CD14-positive monocyte (primary cell): Measurements from ENCODE around the gene AGO1. TPM values are rescaled to one million over a fixed set of nuclear protein-coding genes. Genes with fewer than 3 reads are reported as not detected.

Source experiments
- DNase-seq, 3 donors: peaks; one replicate each; pipeline ENCODE4 v3.0.0-alpha.2; 2011 to 2022
- H2AFZ ChIP-seq: 2 replicates; pipeline ENCODE4 v1.6.0; 2012; ENCODE audit warnings: mild to moderate bottlenecking, low read depth, low read length, inconsistent platforms; ENCODE audit not compliant: insufficient read depth, poor library complexity, severe bottlenecking
- H3K27ac ChIP-seq, 2 donors: 1 replicate in 1 of 2; 2 replicates in 1 of 2; pipeline ENCODE4 v1.5.1; 2012 to 2013; ENCODE audit warnings: low read length in 2 of 2, control low read depth in 1 of 2, inconsistent platforms in 1 of 2, low read depth in 1 of 2, mild to moderate bottlenecking in 1 of 2
- H3K27me3 ChIP-seq, 2 donors: one replicate each; pipeline versions ENCODE4 v1.6.0 to v1.6.1; 2011 to 2013; ENCODE audit warnings: low read length in 2 of 2; ENCODE audit not compliant: control insufficient read depth in 2 of 2, insufficient read depth in 2 of 2
- H3K36me3 ChIP-seq, 2 donors: replicated peaks in 1 of 2; 1 replicate in 1 of 2; 2 replicates in 1 of 2; pipeline versions ENCODE4 v1.5.1 to v1.6.1; 2012 to 2013; ENCODE audit warnings: low read length in 2 of 2, control low read depth in 1 of 2, inconsistent platforms in 1 of 2, mild to moderate bottlenecking in 1 of 2; ENCODE audit not compliant: insufficient read depth in 2 of 2, control insufficient read depth in 1 of 2
- H3K4me1 ChIP-seq, 2 donors: 1 replicate in 1 of 2; 2 replicates in 1 of 2; pipeline versions ENCODE4 v1.5.1 to v1.6.1; 2012 to 2013; ENCODE audit warnings: low read length in 2 of 2, control low read depth in 1 of 2, inconsistent platforms in 1 of 2, mild to moderate bottlenecking in 1 of 2, moderate library complexity in 1 of 2; ENCODE audit not compliant: insufficient read depth in 2 of 2, control insufficient read depth in 1 of 2
- H3K4me2 ChIP-seq: replicated peaks from 2 replicates; pipeline ENCODE3; 2012; ENCODE audit warnings: low read length, moderate library complexity, mild to moderate bottlenecking; ENCODE audit not compliant: poor library complexity, severe bottlenecking; ENCODE audit errors: extremely low read depth
- H3K4me3 ChIP-seq, 3 experiments: fragments of 200-600 bp in 1 of 3; sonication (generic) in 1 of 3; replicated peaks in 1 of 3; 1 replicate in 2 of 3; 2 replicates in 1 of 3; pipeline ENCODE4 v1.5.1; 2011 to 2013; ENCODE audit warnings: low read length in 3 of 3, mild to moderate bottlenecking in 3 of 3, control low read depth in 2 of 3, low read depth in 2 of 3, inconsistent platforms in 1 of 3, moderate library complexity in 1 of 3
- H3K79me2 ChIP-seq: 2 replicates; pipeline ENCODE4 v1.6.0; 2012; ENCODE audit warnings: mild to moderate bottlenecking, control low read depth, inconsistent platforms, low read length, moderate library complexity; ENCODE audit not compliant: insufficient read depth
- H3K9ac ChIP-seq: 2 replicates; pipeline ENCODE4 v1.6.0; 2017; ENCODE audit warnings: low read length, mild to moderate bottlenecking; ENCODE audit not compliant: insufficient read depth, poor library complexity, severe bottlenecking
- H3K9me3 ChIP-seq, 2 donors: replicated peaks in 1 of 2; 1 replicate in 1 of 2; 2 replicates in 1 of 2; pipeline versions ENCODE4 v1.5.1 to v1.6.1; 2012 to 2013; ENCODE audit warnings: low read length in 2 of 2, control low read depth in 1 of 2; ENCODE audit not compliant: control insufficient read depth in 1 of 2, insufficient read depth in 1 of 2
- H4K20me1 ChIP-seq: 2 replicates; pipeline ENCODE4 v1.6.0; 2012; ENCODE audit warnings: mild to moderate bottlenecking, low read length, control low read depth, moderate library complexity; ENCODE audit not compliant: insufficient read depth
- H3K27ac Mint-ChIP-seq, 7 donors: one replicate each; pipeline ENCODE4 v1.8.0; 2020; ENCODE audit warnings: mild to moderate bottlenecking in 7 of 7, mixed read lengths in 7 of 7, moderate library complexity in 6 of 7, inconsistent platforms in 2 of 7
- H3K27me3 Mint-ChIP-seq, 3 donors: one replicate each; pipeline ENCODE4 v1.8.0; 2021 to 2022; ENCODE audit warnings: low read depth in 3 of 3, mild to moderate bottlenecking in 3 of 3, mixed read lengths in 3 of 3, moderate library complexity in 3 of 3, inconsistent platforms in 1 of 3
- H3K36me3 Mint-ChIP-seq, 2 donors: one replicate each; pipeline ENCODE4 v1.8.0; 2020; ENCODE audit warnings: mixed read lengths in 2 of 2, inconsistent platforms in 1 of 2, mild to moderate bottlenecking in 1 of 2
- H3K4me1 Mint-ChIP-seq: one replicate; pipeline ENCODE4 v1.8.0; 2020; ENCODE audit warnings: mild to moderate bottlenecking, mixed read lengths
- H3K4me3 Mint-ChIP-seq, 2 donors: one replicate each; pipeline ENCODE4 v1.8.0; 2020; ENCODE audit warnings: mild to moderate bottlenecking in 2 of 2, mixed read lengths in 2 of 2, moderate library complexity in 1 of 2
- H3K9me3 Mint-ChIP-seq, 7 donors: one replicate each; pipeline ENCODE4 v1.8.0; 2020 to 2022; ENCODE audit warnings: mixed read lengths in 7 of 7, mild to moderate bottlenecking in 6 of 7, moderate library complexity in 6 of 7, inconsistent platforms in 2 of 7
- CTCF ChIP-seq: fragments of 200-600 bp; IDR thresholded peaks from one replicate; pipeline ENCODE4 v1.8.0; 2022; ENCODE audit warnings: antibody characterized with exemption, mild to moderate bottlenecking
- WGBS: methylation state at CpG from one replicate; pipeline ENCODE4 v1.1.5; 2013; ENCODE audit warnings: missing lambda C conversion rate; ENCODE audit not compliant: insufficient coverage; 5-methylcytosine and 5-hydroxymethylcytosine counted together
- intact Hi-C, 2 donors: fragments of 100-400 bp; cut with micrococcal nuclease; formaldehyde crosslinking; loops; one replicate each; pipeline versions ENCODE4 v1.15.0 to v1.15.1; 2023
- polyA plus RNA-seq, 3 donors: library from polyadenylated mRNA; depleted of rRNA in 1 of 3; unstranded in 2 of 3; stranded (reverse) in 1 of 3; fragments of 300-500 nt in 2 of 3; fragments of >200 nt in 1 of 3; fragmentation: Illumina TruSeq in 2 of 3; gene quantifications; 1 replicate in 2 of 3; 2 replicates in 1 of 3; pipeline ENCODE4 v1.2.3, GENCODE V29; 2012 to 2021

Gene AGO1
- polyA plus RNA-seq, 3 donors = 10.9 to 19.4 (median 13.9) TPM

- no peak for TF ChIP-seq CTCF
- WGBS = no CpG with 5 or more reads among the region's 1 CpG
- peaks cover 39% of the 10 kb centered on the region for H3K4me1 Mint-ChIP-seq
- Histone ChIP-seq H3K27ac (peak overlapping the region in 1 of 2 donors; percentile 73), H3K9ac (no peak overlapping the region), H3K79me2 (peaks cover 25% of the 10 kb centered on the region), H3K9me3 (no peaks in the 10 kb centered on the region), H3K4me3 (no peak overlapping the region), H4K20me1 (peaks cover 13% of the 10 kb centered on the region), H3K4me1 (peaks cover 32 to 33% of the 10 kb centered on the region in 2 donors), H3K4me2 (no peak overlapping the region), H3K27me3 (no peaks in the 10 kb centered on the region), H2AFZ (no peak overlapping the region), H3K36me3 (peaks cover 40 to 58% of the 10 kb centered on the region in 2 donors)
- intact Hi-C loops = no loop called here
- no peak for DNase-seq
- peak overlapping the region in 4 of 7 donors; percentile 39 to 58 (median 50) for H3K27ac Mint-ChIP-seq
- peaks cover 0 to 6% (median 0%) of the 10 kb centered on the region in 3 donors for H3K27me3 Mint-ChIP-seq
- peaks cover 0 to 2% (median 0%) of the 10 kb centered on the region in 7 donors for H3K9me3 Mint-ChIP-seq
- H3K4me3 Mint-ChIP-seq = no peak overlapping the region
- H3K36me3 Mint-ChIP-seq = peaks cover 45 to 63% of the 10 kb centered on the region in 2 donors
These were observed 26.0 kb upstream of the AGO1 start for GRCh38 chr1:35856964-35857363.

GRCh38 chr1:35857830-35858229, 25.2 kb upstream of the AGO1 start:
- H3K27me3 Mint-ChIP-seq = peaks cover 0 to 5% (median 0%) of the 10 kb centered on the region in 3 donors
- TF ChIP-seq CTCF = peak; percentile 40
- H3K36me3 ChIP-seq = peaks cover 31 to 50% of the 10 kb centered on the region in 2 donors

More at GRCh38 chr1:35857830-35858229, 25.2 kb upstream of the AGO1 start:
- H3K4me1 ChIP-seq = peaks cover 41% of the 10 kb centered on the region in 2 donors
- peaks cover 28% of the 10 kb centered on the region for H3K79me2 ChIP-seq
- intact Hi-C loops = no loop called here
- Mint-ChIP-seq H3K36me3 (peaks cover 39 to 57% of the 10 kb centered on the region in 2 donors), H3K4me1 (peaks cover 47% of the 10 kb centered on the region), H3K27ac (peak overlapping the region in 1 of 7 donors; percentile 40), H3K4me3 (no peak overlapping the region), H3K9me3 (peaks cover 0 to 2% (median 0%) of the 10 kb centered on the region in 7 donors)
- H2AFZ ChIP-seq = no peak overlapping the region
- H3K27ac ChIP-seq = peak overlapping the region in 1 of 2 donors; percentile 38
- H3K4me3 ChIP-seq = no peak overlapping the region
- DNase-seq = peak in 1 of 3 donors; percentile 37
- no peaks in the 10 kb centered on the region for H3K27me3 ChIP-seq
- H4K20me1 ChIP-seq = peaks cover 7% of the 10 kb centered on the region
- no peaks in the 10 kb centered on the region for H3K9me3 ChIP-seq
- no peak overlapping the region for H3K9ac ChIP-seq
- no peak overlapping the region for H3K4me2 ChIP-seq
